Loucy (cell line): Measurements from ENCODE around the gene MTG2.

ENCODE experiments used
- EZH2phosphoT487 ChIP-seq: fragments of 200-600 bp; IDR thresholded peaks from 2 replicates; pipeline ENCODE4 v1.6.1; 2018; ENCODE audit warnings: antibody characterized with exemption, mild to moderate bottlenecking, moderate library complexity, borderline replicate concordance
- TF ChIP-seq, protein P1 (sequence below): fragments of 200-600 bp; sonication (generic); conservative IDR thresholded peaks from 2 replicates; pipeline ENCODE4 v1.5.1; 2014; ENCODE audit warnings: mild to moderate bottlenecking, antibody characterized with exemption, low read length

DNA sequence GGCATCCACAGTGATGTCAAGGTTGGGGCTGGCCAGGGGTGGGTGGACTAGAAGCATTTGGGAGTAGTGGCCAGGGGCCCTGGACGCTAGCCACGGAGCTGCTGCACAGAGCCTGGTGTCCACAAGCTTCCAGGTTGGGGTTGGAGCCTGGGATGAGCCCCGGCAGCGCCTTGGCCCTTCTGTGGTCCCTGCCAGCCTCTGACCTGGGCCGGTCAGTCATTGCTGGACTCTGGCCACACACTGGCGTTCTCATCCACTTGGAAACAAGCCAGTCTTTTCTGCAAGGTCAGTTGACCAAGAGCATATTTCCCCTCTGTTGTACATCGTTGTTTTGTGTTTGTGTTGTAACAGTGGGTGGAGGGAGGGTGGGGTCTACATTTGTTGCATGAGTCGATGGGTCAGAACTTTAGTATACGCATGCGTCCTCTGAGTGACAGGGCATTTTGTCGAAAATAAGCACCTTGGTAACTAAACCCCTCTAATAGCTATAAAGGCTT lies 48.0 kb upstream of the MTG2 start:
- TF ChIP-seq, protein P1, sequence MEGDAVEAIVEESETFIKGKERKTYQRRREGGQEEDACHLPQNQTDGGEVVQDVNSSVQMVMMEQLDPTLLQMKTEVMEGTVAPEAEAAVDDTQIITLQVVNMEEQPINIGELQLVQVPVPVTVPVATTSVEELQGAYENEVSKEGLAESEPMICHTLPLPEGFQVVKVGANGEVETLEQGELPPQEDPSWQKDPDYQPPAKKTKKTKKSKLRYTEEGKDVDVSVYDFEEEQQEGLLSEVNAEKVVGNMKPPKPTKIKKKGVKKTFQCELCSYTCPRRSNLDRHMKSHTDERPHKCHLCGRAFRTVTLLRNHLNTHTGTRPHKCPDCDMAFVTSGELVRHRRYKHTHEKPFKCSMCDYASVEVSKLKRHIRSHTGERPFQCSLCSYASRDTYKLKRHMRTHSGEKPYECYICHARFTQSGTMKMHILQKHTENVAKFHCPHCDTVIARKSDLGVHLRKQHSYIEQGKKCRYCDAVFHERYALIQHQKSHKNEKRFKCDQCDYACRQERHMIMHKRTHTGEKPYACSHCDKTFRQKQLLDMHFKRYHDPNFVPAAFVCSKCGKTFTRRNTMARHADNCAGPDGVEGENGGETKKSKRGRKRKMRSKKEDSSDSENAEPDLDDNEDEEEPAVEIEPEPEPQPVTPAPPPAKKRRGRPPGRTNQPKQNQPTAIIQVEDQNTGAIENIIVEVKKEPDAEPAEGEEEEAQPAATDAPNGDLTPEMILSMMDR = no peak
- TF ChIP-seq EZH2phosphoT487 = no peak
